MCF 10A (cell line): ENCODE data around the gene TEN1. TPM values are rescaled to one million over a fixed set of nuclear protein-coding genes. Genes with fewer than 3 reads are reported as not detected.
"Not testable (repeated sequence)": the region's sequence is repeated elsewhere in the genome, so short reads cannot be mapped to it uniquely, and the experiment has no call there.

Experiments
- BruUV-seq: library from RNA; stranded (reverse); fragments of 400-500 nt; replicated peaks from 2 replicates; lab custom pipeline; 2021; lab: Mats Ljungman, UMichigan
- CTCF ChIA-PET: fragments of 300-600 bp; sonication (Branson Sonifier 250); formaldehyde crosslinking; extraction: SDS; loops from one replicate; lab custom pipeline; 2021; ENCODE audit warnings: antibody characterized with exemption, inconsistent platforms; lab: Yijun Ruan, JAX
- POLR2A ChIA-PET: fragments of 300-600, 350-650 bp; sonication (Branson Sonifier 250); formaldehyde crosslinking; extraction: SDS; loops from one replicate; lab custom pipeline; 2020; ENCODE audit warnings: antibody characterized with exemption, inconsistent platforms; lab: Yijun Ruan, JAX
- DNase-seq: peaks from one replicate; pipeline ENCODE4 v3.0.0-alpha.2; 2018; ENCODE audit not compliant: unreplicated experiment
- H3K27ac Mint-ChIP-seq: one replicate; pipeline ENCODE4 v1.8.0; 2022; ENCODE audit warnings: mild to moderate bottlenecking, low read depth, mixed read lengths; ENCODE audit not compliant: unreplicated experiment
- H3K27me3 Mint-ChIP-seq: one replicate; pipeline ENCODE4 v1.8.0; 2022; ENCODE audit warnings: mixed read lengths; ENCODE audit not compliant: insufficient read depth, unreplicated experiment
- H3K36me3 Mint-ChIP-seq: one replicate; pipeline ENCODE4 v1.8.0; 2022; ENCODE audit warnings: mild to moderate bottlenecking, moderate library complexity, mixed read lengths; ENCODE audit not compliant: insufficient read depth, unreplicated experiment
- H3K4me1 Mint-ChIP-seq: one replicate; pipeline ENCODE4 v1.8.0; 2022; ENCODE audit warnings: mixed read lengths; ENCODE audit not compliant: insufficient read depth, unreplicated experiment
- H3K4me3 Mint-ChIP-seq: one replicate; pipeline ENCODE4 v1.8.0; 2022; ENCODE audit warnings: mild to moderate bottlenecking, moderate library complexity, mixed read lengths; ENCODE audit not compliant: unreplicated experiment
- H3K9me3 Mint-ChIP-seq: one replicate; pipeline ENCODE4 v1.8.0; 2022; ENCODE audit warnings: mixed read lengths; ENCODE audit not compliant: unreplicated experiment
- CTCF ChIP-seq: fragments of 200-600 bp; IDR thresholded peaks from one replicate; pipeline ENCODE4 v1.8.0; 2022; ENCODE audit warnings: antibody characterized with exemption, mild to moderate bottlenecking; ENCODE audit not compliant: unreplicated experiment
- intact Hi-C: fragments of 100-400 bp; cut with micrococcal nuclease; formaldehyde crosslinking; loops from 2 replicates; pipeline ENCODE4 v1.14.1; 2022
- total RNA-seq: library from RNA; stranded (reverse); gene quantifications from 2 replicates; pipeline ENCODE4 v1.2.3, GENCODE V29; 2022

TEN1 gene
- total RNA-seq, 1 experiment from 2014 or later, result 15.4 TPM

- DNase-seq, result no peak
These were observed 59.0 kb downstream of the TEN1 start for GRCh38 chr17:76038050-76038449.

GRCh38 chr17:76039121-76039520 lies 60.1 kb downstream of the TEN1 start:
- Mint-ChIP-seq H3K27me3 (no peaks in the 10 kb centered on the region), H3K36me3 (peaks cover 57% of the 10 kb centered on the region), H3K9me3 (no peaks in the 10 kb centered on the region), H3K4me1 (no peaks in the 10 kb centered on the region), H3K27ac (no peak overlapping the region), H3K4me3 (no peak overlapping the region)
- TSS peak; percentile 81 for BruUV-seq
- DNase-seq, result no peak
- intact Hi-C loops, result no loop called here
- CTCF ChIA-PET, result no interaction called here
- no peak for TF ChIP-seq CTCF
- POLR2A ChIA-PET, result interaction anchor here (0.6 to 1.0 kb wide), 2 partner anchors 8 to 10 kb away, joined by 3 to 4 read pairs; no protein-coding TSS in a partner anchor

More at GRCh38 chr17:76038050-76038449, 59.0 kb downstream of the TEN1 start:
- no TSS peak for BruUV-seq
- no peaks in the 10 kb centered on the region for H3K9me3 Mint-ChIP-seq
- CTCF ChIA-PET, result interaction anchor here (0.6 kb wide), 1 partner anchor 140 kb away, joined by 3 read pairs; no protein-coding TSS in a partner anchor
- no peak overlapping the region for H3K4me3 Mint-ChIP-seq
- intact Hi-C loops, result no loop called here
- POLR2A ChIA-PET, result no interaction called here
- no peak for TF ChIP-seq CTCF
- no peak overlapping the region for H3K27ac Mint-ChIP-seq
- H3K27me3 Mint-ChIP-seq, result no peaks in the 10 kb centered on the region
- peaks cover 47% of the 10 kb centered on the region for H3K36me3 Mint-ChIP-seq
- H3K4me1 Mint-ChIP-seq, result no peaks in the 10 kb centered on the region

- Mint-ChIP-seq H3K27ac (no peak overlapping the region), H3K4me3 (no peak overlapping the region), H3K27me3 (no peaks in the 10 kb centered on the region), H3K9me3 (no peaks in the 10 kb centered on the region), H3K36me3 (peaks cover 70% of the 10 kb centered on the region), H3K4me1 (no peaks in the 10 kb centered on the region)
- POLR2A ChIA-PET, result no interaction called here
- no peak for TF ChIP-seq CTCF
- no peak for DNase-seq
- intact Hi-C loops, result no loop called here
- CTCF ChIA-PET, result interaction anchor here (3.8 kb wide), 1 partner anchor 27 kb away, joined by 11 read pairs; no protein-coding TSS in a partner anchor
- BruUV-seq, result no TSS peak
These were observed 61.3 kb downstream of the TEN1 start for GRCh38 chr17:76040376-76040775.

GRCh38 chr17:76042868-76043267 lies 63.8 kb downstream of the TEN1 start:
- H3K27ac Mint-ChIP-seq, H3K4me1 Mint-ChIP-seq, H3K27me3 Mint-ChIP-seq, POLR2A ChIA-PET, H3K9me3 Mint-ChIP-seq, H3K4me3 Mint-ChIP-seq, BruUV-seq, DNase-seq, intact Hi-C loops: not testable (repeated sequence)
- CTCF ChIA-PET, result interaction anchor here (0.9 to 3.8 kb wide), 2 partner anchors 15 to 29 kb away, joined by 6 to 11 read pairs; no protein-coding TSS in a partner anchor
- peaks cover 88% of the 10 kb centered on the region for H3K36me3 Mint-ChIP-seq

GRCh38 chr17:76044475-76045007 lies 65.5 kb downstream of the TEN1 start:
- intact Hi-C loops, DNase-seq, H3K9me3 Mint-ChIP-seq, H3K4me3 Mint-ChIP-seq, CTCF ChIA-PET, H3K27ac Mint-ChIP-seq, POLR2A ChIA-PET, H3K4me1 Mint-ChIP-seq, BruUV-seq, H3K27me3 Mint-ChIP-seq: not testable (repeated sequence)
- peaks cover 88% of the 10 kb centered on the region for H3K36me3 Mint-ChIP-seq
